Measurements from ENCODE around the gene SCO2. TPM values are rescaled to one million over a fixed set of nuclear protein-coding genes. Genes with fewer than 3 reads are reported as not detected.

Gene SCO2
- total RNA-seq, 1 donor from 2014 or later: 1.8 TPM

DNA sequence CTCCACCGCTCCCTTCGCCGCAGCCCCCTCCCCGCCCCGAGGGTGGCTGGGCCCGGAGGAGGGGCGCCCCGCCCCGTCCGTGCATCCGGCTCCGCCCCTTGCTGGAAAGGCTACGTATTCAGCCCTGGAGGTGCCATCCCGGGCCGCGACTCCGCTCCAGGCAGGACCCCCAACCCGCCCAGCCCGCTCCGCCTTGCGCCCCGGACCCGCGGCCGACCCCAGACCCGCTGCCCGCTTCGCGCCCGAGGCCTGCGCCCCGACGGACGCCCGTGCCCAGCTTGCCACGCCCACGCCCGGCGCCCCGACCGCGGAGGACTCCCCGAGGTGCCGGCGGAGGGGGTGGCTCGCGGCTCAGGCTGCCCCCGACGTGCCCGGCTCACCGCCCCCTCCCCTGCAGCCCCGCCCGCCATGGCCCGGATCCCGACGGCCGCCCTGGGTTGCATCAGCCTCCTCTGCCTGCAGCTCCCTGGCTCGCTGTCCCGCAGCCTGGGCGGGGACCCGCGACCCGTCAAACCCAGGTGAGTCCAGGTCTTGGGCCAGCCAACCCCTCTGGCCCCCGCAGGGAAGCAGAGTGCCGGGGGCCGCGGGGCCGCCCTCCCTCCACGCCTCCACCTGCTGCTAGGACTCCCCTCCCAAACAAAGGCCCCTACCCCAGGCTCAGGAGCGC lies 43.8 kb downstream of the SCO2 start, which contains the start of gene ADM2:
Gene ADM2, plus strand, starts transcription at position 104 of the 667 bp plus-strand sequence. Its CDS starts 305 bp downstream, at position 409.
- DNase-seq (ENCODE audit: low read depth, low spot score): no peak

GRCh38 chr22:50481045-50481439 lies 44.4 kb downstream of the SCO2 start:
- DNase-seq (ENCODE audit: low read depth, low spot score): no peak

GRCh38 chr22:50479721-50480120 lies 45.7 kb downstream of the SCO2 start:
- DNase-seq (ENCODE audit: low read depth, low spot score): no peak

DNA sequence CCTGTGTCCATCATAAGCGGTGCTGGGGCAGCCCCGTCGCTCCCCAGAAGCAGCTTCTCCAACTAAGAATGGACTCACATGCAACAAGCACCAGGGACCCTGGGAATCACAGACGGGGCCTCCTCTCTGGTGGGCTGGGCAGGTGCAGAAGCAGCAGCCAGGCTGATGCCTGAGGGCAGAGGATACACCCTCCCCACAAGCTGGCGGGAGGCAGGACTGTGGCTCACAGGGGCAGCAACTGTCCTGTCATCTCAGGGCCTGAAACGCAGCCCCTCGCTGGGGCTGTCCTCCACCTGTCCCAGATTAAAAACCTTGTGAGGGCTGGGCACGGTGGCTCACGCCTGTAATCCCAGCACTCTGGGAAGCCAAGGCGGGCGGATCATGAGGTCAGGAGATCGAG lies 47.5 kb downstream of the SCO2 start:
- DNase-seq (ENCODE audit: low read depth, low spot score): no peak

GRCh38 chr22:50476868-50477267 lies 48.5 kb downstream of the SCO2 start:
- no peak for DNase-seq (ENCODE audit: low read depth, low spot score)

DNA sequence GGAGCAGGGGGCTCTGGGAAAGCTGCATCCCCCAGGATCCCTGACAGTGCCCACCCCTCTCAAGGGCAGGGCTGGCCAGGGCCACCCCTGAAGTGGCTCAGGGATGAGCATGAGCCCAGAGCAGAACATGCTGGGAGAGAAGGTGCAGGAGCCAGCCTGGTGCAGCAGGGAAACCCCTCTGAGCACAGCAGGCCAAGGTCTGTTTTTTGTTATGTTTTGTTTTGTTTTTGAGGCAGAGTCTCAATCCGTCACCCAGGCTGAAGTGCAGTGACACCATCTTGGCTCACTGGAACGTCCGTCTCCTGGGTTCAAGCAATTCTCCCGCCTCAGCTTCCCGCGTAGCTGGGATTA lies 49.8 kb downstream of the SCO2 start:
- DNase-seq (ENCODE audit: low read depth, low spot score): no peak

- peak; percentile 60 for DNase-seq (ENCODE audit: low read depth, low spot score)
Observed at GRCh38 chr22:50474710-50475651, 50.4 kb downstream of the SCO2 start, which contains the start of gene SBF1. SBF1 (minus strand) TSS chr22:50475035; CDS start chr22:50474840, 195 bp downstream.

- no peak for DNase-seq (ENCODE audit: low read depth, low spot score)
Observed at GRCh38 chr22:50473855-50474671, 51.3 kb downstream of the SCO2 start.

Other genes with a start within 250 kb of the SCO2 start
- 55.5 and 65.2 TPM in 2 replicates for gene PLXNB2, start 218.0 kb downstream of the SCO2 start, total RNA-seq
- 1.1 and 1.3 TPM in 2 replicates for gene DENND6B, start 198.6 kb downstream of the SCO2 start, total RNA-seq
- 62.3 and 72.9 TPM in 2 replicates for gene PPP6R2, start 182.3 kb downstream of the SCO2 start, total RNA-seq
- 42.0 and 58.1 TPM in 2 replicates for gene SBF1, start 50.6 kb downstream of the SCO2 start, total RNA-seq
- gene ADM2, start 44.1 kb downstream of the SCO2 start, total RNA-seq: 0.18 and 0.20 TPM in 2 replicates
- not detected in 2 replicates for gene MIOX, start 38.7 kb downstream of the SCO2 start, total RNA-seq
- gene LMF2, start 17.9 kb downstream of the SCO2 start, total RNA-seq: 29.5 and 33.4 TPM in 2 replicates
- gene NCAPH2, start 17.4 kb downstream of the SCO2 start, total RNA-seq: 32.1 and 47.6 TPM in 2 replicates
- 11.3 and 14.4 TPM in 2 replicates for gene TYMP, start 4.4 kb upstream of the SCO2 start, total RNA-seq
- gene KLHDC7B, start 20.3 kb upstream of the SCO2 start, total RNA-seq: not detected in 2 replicates
- not detected in 2 replicates for gene SYCE3, start 37.3 kb upstream of the SCO2 start, total RNA-seq
- 0.92 and 2.7 TPM in 2 replicates for gene CPT1B, start 52.8 kb upstream of the SCO2 start, total RNA-seq
- 25.3 and 27.5 TPM in 2 replicates for gene CHKB, start 57.3 kb upstream of the SCO2 start, total RNA-seq
- 0.11 and 0.13 TPM in 2 replicates for gene MAPK8IP2, start 75.2 kb upstream of the SCO2 start, total RNA-seq
- gene ARSA, start 102.6 kb upstream of the SCO2 start, total RNA-seq: 11.2 and 13.1 TPM in 2 replicates
- 12.2 and 15.1 TPM in 2 replicates for gene SHANK3, start 147.2 kb upstream of the SCO2 start, total RNA-seq
- 0.13 TPM in 1 of 2 replicates, not detected in the other for gene ACR, start 212.6 kb upstream of the SCO2 start, total RNA-seq